MCF 10A (cell line): ENCODE results near the gene IL31. TPM values are rescaled to one million over a fixed set of nuclear protein-coding genes. Genes with fewer than 3 reads are reported as not detected.

Source experiments
- BruUV-seq: library from RNA; stranded (reverse); fragments of 400-500 nt; replicated peaks from 2 replicates; lab custom pipeline; 2021; lab: Mats Ljungman, UMichigan
- CTCF ChIA-PET: fragments of 300-600 bp; sonication (Branson Sonifier 250); formaldehyde crosslinking; extraction: SDS; loops from one replicate; lab custom pipeline; 2021; ENCODE audit warnings: antibody characterized with exemption, inconsistent platforms; lab: Yijun Ruan, JAX
- POLR2A ChIA-PET: fragments of 300-600, 350-650 bp; sonication (Branson Sonifier 250); formaldehyde crosslinking; extraction: SDS; loops from one replicate; lab custom pipeline; 2020; ENCODE audit warnings: antibody characterized with exemption, inconsistent platforms; lab: Yijun Ruan, JAX
- DNase-seq: peaks from one replicate; pipeline ENCODE4 v3.0.0-alpha.2; 2018; ENCODE audit not compliant: unreplicated experiment
- H3K27ac Mint-ChIP-seq: one replicate; pipeline ENCODE4 v1.8.0; 2022; ENCODE audit warnings: mild to moderate bottlenecking, low read depth, mixed read lengths; ENCODE audit not compliant: unreplicated experiment
- H3K27me3 Mint-ChIP-seq: one replicate; pipeline ENCODE4 v1.8.0; 2022; ENCODE audit warnings: mixed read lengths; ENCODE audit not compliant: insufficient read depth, unreplicated experiment
- H3K36me3 Mint-ChIP-seq: one replicate; pipeline ENCODE4 v1.8.0; 2022; ENCODE audit warnings: mild to moderate bottlenecking, moderate library complexity, mixed read lengths; ENCODE audit not compliant: insufficient read depth, unreplicated experiment
- H3K4me1 Mint-ChIP-seq: one replicate; pipeline ENCODE4 v1.8.0; 2022; ENCODE audit warnings: mixed read lengths; ENCODE audit not compliant: insufficient read depth, unreplicated experiment
- H3K4me3 Mint-ChIP-seq: one replicate; pipeline ENCODE4 v1.8.0; 2022; ENCODE audit warnings: mild to moderate bottlenecking, moderate library complexity, mixed read lengths; ENCODE audit not compliant: unreplicated experiment
- H3K9me3 Mint-ChIP-seq: one replicate; pipeline ENCODE4 v1.8.0; 2022; ENCODE audit warnings: mixed read lengths; ENCODE audit not compliant: unreplicated experiment
- CTCF ChIP-seq: fragments of 200-600 bp; IDR thresholded peaks from one replicate; pipeline ENCODE4 v1.8.0; 2022; ENCODE audit warnings: antibody characterized with exemption, mild to moderate bottlenecking; ENCODE audit not compliant: unreplicated experiment
- intact Hi-C: fragments of 100-400 bp; cut with micrococcal nuclease; formaldehyde crosslinking; loops from 2 replicates; pipeline ENCODE4 v1.14.1; 2022
- total RNA-seq: library from RNA; stranded (reverse); gene quantifications from 2 replicates; pipeline ENCODE4 v1.2.3, GENCODE V29; 2022

The IL31 gene
- total RNA-seq, 1 experiment from 2014 or later, result not detected

GRCh38 chr12:122128481-122128880 lies 45.5 kb downstream of the IL31 start:
- CTCF ChIA-PET, result interaction anchor here (0.6 to 3.2 kb wide), 3 partner anchors 21 to 73 kb away, joined by 3 to 21 read pairs (median 3); no protein-coding TSS in a partner anchor

GRCh38 chr12:122127839-122128238 lies 46.2 kb downstream of the IL31 start:
- H3K36me3 Mint-ChIP-seq, result peaks cover 43% of the 10 kb centered on the region
- ChIA-PET POLR2A (interaction anchor here (0.7 kb wide), 1 partner anchor 55 kb away, joined by 3 read pairs; no protein-coding TSS in a partner anchor), CTCF (interaction anchor here (1.0 to 3.2 kb wide), 3 partner anchors 63 to 73 kb away, joined by 3 to 21 read pairs (median 3); no protein-coding TSS in a partner anchor)
- no peaks in the 10 kb centered on the region for H3K9me3 Mint-ChIP-seq
- peaks cover 16% of the 10 kb centered on the region for H3K4me1 Mint-ChIP-seq
- no peak overlapping the region for H3K4me3 Mint-ChIP-seq
- BruUV-seq, result no TSS peak
- intact Hi-C loops, result no loop called here
- H3K27ac Mint-ChIP-seq, result no peak overlapping the region
- no peak for TF ChIP-seq CTCF
- H3K27me3 Mint-ChIP-seq, result no peaks in the 10 kb centered on the region
- no peak for DNase-seq

More at GRCh38 chr12:122128481-122128880, 45.5 kb downstream of the IL31 start:
- Mint-ChIP-seq H3K4me1 (peaks cover 9% of the 10 kb centered on the region), H3K4me3 (no peak overlapping the region), H3K27me3 (no peaks in the 10 kb centered on the region), H3K36me3 (peaks cover 49% of the 10 kb centered on the region), H3K9me3 (no peaks in the 10 kb centered on the region), H3K27ac (no peak overlapping the region)
- POLR2A ChIA-PET, result interaction anchor here (0.7 kb wide), 1 partner anchor 56 kb away, joined by 3 read pairs; no protein-coding TSS in a partner anchor
- no TSS peak for BruUV-seq
- no peak for TF ChIP-seq CTCF
- no peak for DNase-seq
- intact Hi-C loops, result no loop called here

- no peak overlapping the region for H3K27ac Mint-ChIP-seq
Observed at GRCh38 chr12:122126713-122127597, 47.1 kb downstream of the IL31 start.

More at GRCh38 chr12:122126713-122127597, 47.1 kb downstream of the IL31 start:
- intact Hi-C loops, result no loop called here
- TF ChIP-seq CTCF, result peak; percentile 12
- Mint-ChIP-seq H3K27me3 (no peaks in the 10 kb centered on the region), H3K36me3 (peaks cover 41% of the 10 kb centered on the region), H3K4me1 (peaks cover 16% of the 10 kb centered on the region), H3K4me3 (no peak overlapping the region), H3K9me3 (no peaks in the 10 kb centered on the region)
- BruUV-seq, result no TSS peak
- DNase-seq, result no peak
- CTCF ChIA-PET, result interaction anchor here (0.8 to 2.7 kb wide), 4 partner anchors 20 to 73 kb away, joined by 3 to 23 read pairs (median 3); no protein-coding TSS in a partner anchor
- POLR2A ChIA-PET, result interaction anchor here (0.7 to 1.0 kb wide), 2 partner anchors 15 to 49 kb away, joined by 3 to 4 read pairs; partner anchors contain the start of gene MLXIP
